Measurements from ENCODE around the gene GZMM.

GZMM gene

GRCh38 chr19:594265-594870 is 50.5 kb downstream of the GZMM start:
- DNase-seq: no peak

GRCh38 chr19:595326-596262 is 51.7 kb downstream of the GZMM start:
- no peak for DNase-seq

GRCh38 chr19:596263-596655 is 52.4 kb downstream of the GZMM start:
- DNase-seq: no peak

- DNase-seq: no peak
Observed at GRCh38 chr19:597406-598315, 53.8 kb downstream of the GZMM start.

Measured in amygdala (tissue), 56 donors.